B cell (primary cell): Measurements from ENCODE around the gene ADAM23. TPM values are rescaled to one million over a fixed set of nuclear protein-coding genes. Genes with fewer than 3 reads are reported as not detected.

ENCODE experiments used
- ATAC-seq: fragments of 200-7000 bp; cut with Tn5 transposase; one replicate; pipeline ENCODE4 v1.10.0; 2021; ENCODE audit warnings: low read depth, mild to moderate bottlenecking, moderate number of reproducible peaks, moderate library complexity
- CTCF ChIA-PET: fragments of 350-600 bp; sonication (Branson Sonifier 250); formaldehyde crosslinking; loops from one replicate; lab custom pipeline; 2021; ENCODE audit warnings: antibody characterized with exemption, inconsistent platforms; lab: Charles Lee
- POLR2A ChIA-PET: fragments of 350-600 bp; sonication (Branson Sonifier 250); formaldehyde crosslinking; loops from one replicate; lab custom pipeline; 2021; ENCODE audit warnings: antibody characterized with exemption; lab: Charles Lee
- DNase-seq: peaks from one replicate; pipeline ENCODE4 v3.0.0; 2013
- H2AFZ ChIP-seq: 2 replicates; pipeline ENCODE4 v1.6.1; 2012; ENCODE audit warnings: mild to moderate bottlenecking, low read depth, low read length; ENCODE audit not compliant: insufficient read depth, poor library complexity, severe bottlenecking
- H3K27ac ChIP-seq, 2 donors: 1 replicate in 1 of 2; 2 replicates in 1 of 2; pipeline ENCODE4 v1.5.1; 2012 to 2013; ENCODE audit warnings: low read length in 2 of 2, mild to moderate bottlenecking in 2 of 2, moderate library complexity in 1 of 2
- H3K27me3 ChIP-seq, 4 experiments: fragments of 200-600 bp in 1 of 4; sonication (generic) in 1 of 4; replicated peaks in 1 of 4; 1 replicate in 2 of 4; 2 replicates in 2 of 4; pipeline versions ENCODE4 v1.6.1 to v1.7.0; 2013 to 2016; ENCODE audit warnings: low read length in 3 of 4, mild to moderate bottlenecking in 2 of 4, mixed read lengths in 1 of 4, moderate library complexity in 1 of 4; ENCODE audit not compliant: insufficient read depth in 4 of 4, control insufficient read depth in 3 of 4; ENCODE audit errors: control extremely low read depth in 1 of 4
- H3K36me3 ChIP-seq, 2 experiments: replicated peaks in 1 of 2; 1 replicate in 1 of 2; 2 replicates in 1 of 2; pipeline versions ENCODE4 v1.6.1 to v1.7.1; 2013; ENCODE audit warnings: low read length in 1 of 2; ENCODE audit not compliant: insufficient read depth in 2 of 2, control insufficient read depth in 1 of 2; ENCODE audit errors: control extremely low read depth in 1 of 2, extremely low read depth in 1 of 2
- H3K4me1 ChIP-seq, 2 donors: fragments of 200-600 bp in 1 of 2; sonication (generic) in 1 of 2; 1 replicate in 1 of 2; 2 replicates in 1 of 2; pipeline versions ENCODE4 v1.5.1 to v1.6.1; 2013 to 2017; ENCODE audit warnings: low read length in 2 of 2; ENCODE audit not compliant: control insufficient read depth in 2 of 2, insufficient read depth in 2 of 2
- H3K4me2 ChIP-seq: replicated peaks from 2 replicates; pipeline ENCODE3; 2012; ENCODE audit warnings: mild to moderate bottlenecking, low read depth, low read length; ENCODE audit not compliant: poor library complexity, severe bottlenecking
- H3K4me3 ChIP-seq, 5 experiments: fragments of 200-600 bp in 1 of 5; sonication (generic) in 1 of 5; 1 replicate in 3 of 5; 2 replicates in 2 of 5; pipeline versions ENCODE4 v1.5.1 to v1.7.0; 2011 to 2016; ENCODE audit warnings: low read length in 4 of 5, mild to moderate bottlenecking in 4 of 5, low read depth in 2 of 5, control low read depth in 1 of 5, moderate library complexity in 1 of 5; ENCODE audit not compliant: insufficient read depth in 1 of 5; ENCODE audit errors: control extremely low read depth in 1 of 5, extremely low read depth in 1 of 5
- H3K79me2 ChIP-seq: fragments of 200-600 bp; sonication (generic); one replicate; pipeline ENCODE4 v1.6.0; 2016; ENCODE audit warnings: low read length; ENCODE audit not compliant: control insufficient read depth, insufficient read depth
- H3K9ac ChIP-seq: fragments of 200-600 bp; sonication (generic); 2 replicates; pipeline ENCODE4 v1.6.1; 2017; ENCODE audit warnings: mild to moderate bottlenecking, low read length, moderate library complexity
- H3K9me3 ChIP-seq, 3 donors: one replicate each; pipeline versions ENCODE4 v1.6.1 to v1.7.1; 2013; ENCODE audit warnings: low read length in 2 of 3; ENCODE audit not compliant: control insufficient read depth in 2 of 3, insufficient read depth in 1 of 3; ENCODE audit errors: control extremely low read depth in 1 of 3
- H4K20me1 ChIP-seq: 2 replicates; pipeline ENCODE4 v1.6.0; 2012; ENCODE audit warnings: mild to moderate bottlenecking, low read length; ENCODE audit not compliant: insufficient read depth, control insufficient read depth, poor library complexity, severe bottlenecking
- H3K27ac Mint-ChIP-seq: one replicate; pipeline ENCODE4 v1.8.0; 2021; ENCODE audit warnings: mixed read lengths
- H3K27me3 Mint-ChIP-seq: one replicate; pipeline ENCODE4 v1.8.0; 2021; ENCODE audit warnings: mixed read lengths
- H3K4me1 Mint-ChIP-seq: one replicate; pipeline ENCODE4 v1.8.0; 2021; ENCODE audit warnings: mixed read lengths
- H3K4me3 Mint-ChIP-seq: one replicate; pipeline ENCODE4 v1.8.0; 2021; ENCODE audit warnings: mixed read lengths
- H3K9me3 Mint-ChIP-seq: one replicate; pipeline ENCODE4 v1.8.0; 2022; ENCODE audit warnings: mixed read lengths; ENCODE audit not compliant: insufficient read depth
- EZH2 ChIP-seq: IDR thresholded peaks from 2 replicates; pipeline ENCODE4 v1.6.1; 2012; ENCODE audit warnings: borderline replicate concordance, low read depth, mild to moderate bottlenecking, moderate library complexity, low read length; ENCODE audit not compliant: insufficient read depth, poor library complexity, severe bottlenecking
- WGBS: methylation state at CpG from one replicate; pipeline ENCODE4 v1.1.5; 2013; ENCODE audit warnings: missing lambda C conversion rate; ENCODE audit not compliant: insufficient coverage; 5-methylcytosine and 5-hydroxymethylcytosine counted together
- intact Hi-C: fragments of 100-400 bp; cut with micrococcal nuclease; formaldehyde crosslinking; loops from one replicate; pipeline ENCODE4 v1.10.0; 2022
- polyA plus RNA-seq: library from polyadenylated mRNA; depleted of rRNA; stranded (reverse); fragments of >200 nt; gene quantifications from 2 replicates; pipeline ENCODE4 v1.2.3, GENCODE V29; 2012
- total RNA-seq, 2 donors: library from RNA; stranded (reverse); fragments of 120-200 nt in 1 of 2; gene quantifications; 1 replicate in 1 of 2; 2 replicates in 1 of 2; pipeline versions ENCODE4 v1.2.3 to v1.2.4, GENCODE V29; 2013 to 2022
- TF ChIP-seq, protein P1 (sequence below): fragments of 200-600 bp; IDR thresholded peaks from one replicate; pipeline ENCODE4 v1.8.0; 2022; ENCODE audit warnings: antibody characterized with exemption, mild to moderate bottlenecking

ADAM23 gene
- total and polyA plus RNA-seq, 2 donors (not counting 1 experiment from before 2014, with no cell fraction given): 0.78 to 1.7 TPM

DNA sequence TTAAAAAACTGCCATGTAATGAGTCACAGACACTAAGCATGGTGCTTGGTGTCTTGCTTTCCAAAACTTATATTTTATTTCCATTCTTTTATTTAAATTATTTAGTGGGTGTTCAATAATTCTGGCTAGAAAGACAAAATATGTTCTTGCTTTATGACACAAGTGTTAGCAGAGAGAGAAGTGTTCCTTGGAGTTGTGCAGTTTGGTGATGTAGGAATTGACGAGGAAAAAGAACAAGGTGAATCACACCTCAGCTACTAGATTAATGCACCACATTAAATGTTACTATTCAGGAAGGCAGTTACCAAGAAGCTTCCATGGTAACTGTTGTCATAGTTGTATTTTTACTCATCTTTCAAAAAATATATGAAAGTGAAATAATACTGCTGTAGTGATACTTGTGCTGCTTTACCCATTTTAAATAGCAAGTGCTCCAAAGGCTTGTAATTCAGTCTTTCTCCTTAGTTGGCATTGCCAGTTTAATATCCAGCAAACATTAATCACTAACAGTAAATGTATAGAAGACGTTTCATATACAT lies 28.3 kb downstream of the ADAM23 start:
- ChIA-PET CTCF (no interaction called here), POLR2A (interaction anchor here (0.7 kb wide), 1 partner anchor 27 kb away, joined by 3 read pairs; no protein-coding TSS in a partner anchor)
- Histone ChIP-seq H3K9me3 (peaks cover 0 to 8% (median 4%) of the 10 kb centered on the region in 3 donors), H3K36me3 (no peaks in the 10 kb centered on the region), H2AFZ (no peak overlapping the region), H3K27ac (no peak overlapping the region), H3K79me2 (no peaks in the 10 kb centered on the region), H3K4me2 (no peak overlapping the region), H3K9ac (no peak overlapping the region), H3K27me3 (no peaks in the 10 kb centered on the region), H3K4me3 (no peak overlapping the region), H4K20me1 (no peaks in the 10 kb centered on the region), H3K4me1 (no peaks in the 10 kb centered on the region)
- WGBS: no CpG with 5 or more reads among the region's 2 CpGs
- intact Hi-C loops: no loop called here
- Mint-ChIP-seq H3K27ac (no peak overlapping the region), H3K9me3 (peaks cover 8% of the 10 kb centered on the region), H3K4me3 (no peak overlapping the region), H3K4me1 (peaks cover 2% of the 10 kb centered on the region), H3K27me3 (peaks cover 3% of the 10 kb centered on the region)
- TF ChIP-seq, protein P1, sequence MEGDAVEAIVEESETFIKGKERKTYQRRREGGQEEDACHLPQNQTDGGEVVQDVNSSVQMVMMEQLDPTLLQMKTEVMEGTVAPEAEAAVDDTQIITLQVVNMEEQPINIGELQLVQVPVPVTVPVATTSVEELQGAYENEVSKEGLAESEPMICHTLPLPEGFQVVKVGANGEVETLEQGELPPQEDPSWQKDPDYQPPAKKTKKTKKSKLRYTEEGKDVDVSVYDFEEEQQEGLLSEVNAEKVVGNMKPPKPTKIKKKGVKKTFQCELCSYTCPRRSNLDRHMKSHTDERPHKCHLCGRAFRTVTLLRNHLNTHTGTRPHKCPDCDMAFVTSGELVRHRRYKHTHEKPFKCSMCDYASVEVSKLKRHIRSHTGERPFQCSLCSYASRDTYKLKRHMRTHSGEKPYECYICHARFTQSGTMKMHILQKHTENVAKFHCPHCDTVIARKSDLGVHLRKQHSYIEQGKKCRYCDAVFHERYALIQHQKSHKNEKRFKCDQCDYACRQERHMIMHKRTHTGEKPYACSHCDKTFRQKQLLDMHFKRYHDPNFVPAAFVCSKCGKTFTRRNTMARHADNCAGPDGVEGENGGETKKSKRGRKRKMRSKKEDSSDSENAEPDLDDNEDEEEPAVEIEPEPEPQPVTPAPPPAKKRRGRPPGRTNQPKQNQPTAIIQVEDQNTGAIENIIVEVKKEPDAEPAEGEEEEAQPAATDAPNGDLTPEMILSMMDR: no peak
- no peak for TF ChIP-seq EZH2
- ATAC-seq (no peak), DNase-seq (no peak)

DNA sequence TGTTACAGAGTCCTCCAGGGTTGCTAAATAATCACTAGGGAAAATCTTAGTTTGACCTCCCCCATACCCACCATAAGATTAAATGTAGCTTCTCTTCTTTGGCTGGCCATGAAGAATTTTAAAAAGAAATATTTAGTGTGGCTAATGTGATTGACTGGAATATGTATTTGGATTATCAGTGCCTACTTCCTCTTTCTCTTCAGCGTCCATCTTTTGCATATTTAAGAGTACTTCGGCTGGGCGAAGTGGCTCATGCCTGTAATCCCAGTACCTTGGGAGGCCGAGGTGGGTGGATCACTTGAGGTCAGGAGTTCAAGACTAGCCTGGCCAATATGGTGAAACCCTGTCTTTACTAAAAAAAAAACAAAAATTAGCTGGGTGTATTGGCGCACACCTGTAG lies 28.8 kb downstream of the ADAM23 start:
- peaks cover 2% of the 10 kb centered on the region for H3K4me1 Mint-ChIP-seq
- no peak overlapping the region for H3K4me3 Mint-ChIP-seq
- H3K36me3 ChIP-seq: no peaks in the 10 kb centered on the region
- H3K79me2 ChIP-seq: no peaks in the 10 kb centered on the region
- H3K9ac ChIP-seq: no peak overlapping the region
- H3K27me3 ChIP-seq: no peaks in the 10 kb centered on the region
- CTCF ChIA-PET: no interaction called here
- POLR2A ChIA-PET: interaction anchor here (0.7 kb wide), 1 partner anchor 27 kb away, joined by 3 read pairs; no protein-coding TSS in a partner anchor
- H3K4me3 ChIP-seq: no peak overlapping the region
- DNase-seq (no peak), ATAC-seq (no peak)
- no peak overlapping the region for H3K27ac ChIP-seq
- no peak overlapping the region for H3K27ac Mint-ChIP-seq
- 85% methylated on average over 4 of the region's 5 CpGs for WGBS
- TF ChIP-seq, protein P1: no peak
- no peak for TF ChIP-seq EZH2
- peaks cover 3% of the 10 kb centered on the region for H3K27me3 Mint-ChIP-seq
- no peak overlapping the region for H3K4me2 ChIP-seq
- peaks cover 8% of the 10 kb centered on the region for H3K9me3 Mint-ChIP-seq
- intact Hi-C loops: no loop called here
- H2AFZ ChIP-seq: no peak overlapping the region
- no peaks in the 10 kb centered on the region for H4K20me1 ChIP-seq
- H3K4me1 ChIP-seq: no peaks in the 10 kb centered on the region
- H3K9me3 ChIP-seq: peaks cover 0 to 8% (median 4%) of the 10 kb centered on the region in 3 donors
